Endothelial cell of umbilical vein (primary cell): ENCODE data around the gene SSMEM1. TPM values are rescaled to one million over a fixed set of nuclear protein-coding genes. Genes with fewer than 3 reads are reported as not detected.

Experiments
- BruUV-seq: library from RNA; stranded (reverse); fragments of 400-500 nt; replicated peaks from 2 replicates; lab custom pipeline; 2021; lab: Mats Ljungman, UMichigan
- CTCF ChIA-PET: fragments of 300-600, 350-600 bp; sonication (Branson Sonifier 250); formaldehyde crosslinking; loops from one replicate; lab custom pipeline; 2021; ENCODE audit warnings: antibody characterized with exemption, inconsistent platforms; lab: Charles Lee
- POLR2A ChIA-PET: fragments of 300-600, 350-600 bp; sonication (Branson Sonifier 250); formaldehyde crosslinking; loops from one replicate; lab custom pipeline; 2021; ENCODE audit warnings: antibody characterized with exemption, inconsistent platforms; lab: Charles Lee
- DNase-seq: peaks from one replicate; pipeline ENCODE4 v3.0.0-alpha.2; 2011; ENCODE audit warnings: low read depth, low spot score
- FAIRE-seq: peaks from 2 replicates; lab custom pipeline; 2011; peaks lifted over from hg19 to GRCh38; lab: Jason Lieb, UNC
- H2AFZ ChIP-seq: 2 replicates; pipeline ENCODE4 v1.6.0; 2012; ENCODE audit warnings: low read depth, low read length, control low read depth, inconsistent platforms
- H3K27ac ChIP-seq: 2 replicates; pipeline ENCODE4 v1.5.1; 2011; ENCODE audit warnings: low read depth, mild to moderate bottlenecking, control low read depth, low read length, moderate library complexity; ENCODE audit not compliant: insufficient read depth
- H3K27me3 ChIP-seq, 2 experiments: 2 replicates each; pipeline versions ENCODE4 v1.6.0 to v1.6.1; 2011; ENCODE audit warnings: low read length in 2 of 2, mixed read lengths in 1 of 2; ENCODE audit not compliant: control insufficient read depth in 2 of 2, insufficient read depth in 2 of 2
- H3K36me3 ChIP-seq, 2 experiments: 2 replicates in 1 of 2; 3 replicates in 1 of 2; pipeline ENCODE4 v1.5.1; 2011; ENCODE audit warnings: low read length in 2 of 2, mild to moderate bottlenecking in 1 of 2, moderate library complexity in 1 of 2; ENCODE audit not compliant: control insufficient read depth in 2 of 2, insufficient read depth in 2 of 2; ENCODE audit errors: extremely low read depth in 1 of 2
- H3K4me1 ChIP-seq: 3 replicates; pipeline ENCODE4 v1.5.1; 2011; ENCODE audit warnings: mild to moderate bottlenecking, low read length; ENCODE audit not compliant: control insufficient read depth, insufficient read depth; ENCODE audit errors: extremely low read depth
- H3K4me2 ChIP-seq: 2 replicates; pipeline ENCODE4 v1.6.1; 2011; ENCODE audit warnings: low read length, control low read depth, mixed read lengths; ENCODE audit not compliant: insufficient read depth
- H3K4me3 ChIP-seq, 3 experiments: fragments of 200-600 bp in 1 of 3; sonication (generic), shearing (Covaris generic) in 1 of 3; replicated peaks in 1 of 3; 2 replicates each; pipeline ENCODE4 v1.5.1; 2011 to 2016; ENCODE audit warnings: control low read depth in 3 of 3, low read length in 3 of 3, mild to moderate bottlenecking in 2 of 3, inconsistent platforms in 1 of 3, low read depth in 1 of 3, moderate library complexity in 1 of 3; ENCODE audit not compliant: insufficient read depth in 1 of 3
- H3K79me2 ChIP-seq: 2 replicates; pipeline ENCODE4 v1.6.0; 2012; ENCODE audit warnings: low read length, inconsistent platforms; ENCODE audit not compliant: control insufficient read depth, insufficient read depth
- H3K9ac ChIP-seq: replicated peaks from 2 replicates; pipeline ENCODE3; 2011; ENCODE audit warnings: low read length, control low read depth; ENCODE audit not compliant: insufficient read depth; ENCODE audit errors: extremely low read depth
- H3K9me1 ChIP-seq: replicated peaks from 3 replicates; pipeline ENCODE4 v1.6.0; 2011; ENCODE audit warnings: mild to moderate bottlenecking, low read length; ENCODE audit not compliant: control insufficient read depth, insufficient read depth; ENCODE audit errors: extremely low read depth
- H3K9me3 ChIP-seq: replicated peaks from 2 replicates; pipeline ENCODE4 v1.5.1; 2012; ENCODE audit warnings: low read length, inconsistent platforms; ENCODE audit not compliant: control insufficient read depth, insufficient read depth
- H4K20me1 ChIP-seq: replicated peaks from 2 replicates; pipeline ENCODE3; 2011; ENCODE audit warnings: mild to moderate bottlenecking, low read length; ENCODE audit not compliant: control insufficient read depth, insufficient read depth; ENCODE audit errors: extremely low read depth
- EZH2 ChIP-seq: IDR thresholded peaks from 2 replicates; pipeline ENCODE4 v1.6.1; 2012; ENCODE audit warnings: borderline replicate concordance, low read depth, mild to moderate bottlenecking, moderate library complexity, low read length, inconsistent platforms; ENCODE audit not compliant: severe bottlenecking
- FOS ChIP-seq: IDR thresholded peaks from 2 replicates; pipeline ENCODE4 v1.6.1; 2011; ENCODE audit warnings: mild to moderate bottlenecking, low read length, moderate library complexity, borderline replicate concordance; ENCODE audit not compliant: insufficient read depth
- MAX ChIP-seq: IDR thresholded peaks from 2 replicates; pipeline ENCODE4 v1.6.1; 2011; ENCODE audit not compliant: insufficient read depth, insufficient read length
- POLR2A ChIP-seq: IDR thresholded peaks from 2 replicates; pipeline ENCODE4 v1.6.1; 2012; ENCODE audit warnings: low read depth, mild to moderate bottlenecking, control low read depth, low read length
- dilution Hi-C: fragments of 300-500 bp; cut with MboI; formaldehyde crosslinking; loops from one replicate; pipeline ENCODE4 v1.15.0; 2019; ENCODE audit warnings: low sequenced_read_pairs; ENCODE audit not compliant: extremely low pct_ligation_motif_present
- intact Hi-C: fragments of 100-400 bp; cut with micrococcal nuclease; formaldehyde crosslinking; loops from one replicate; pipeline ENCODE4 v1.10.0; 2022
- polyA plus RNA-seq, 4 experiments: library from polyadenylated mRNA; depleted of rRNA in 3 of 4; stranded (reverse) in 3 of 4; unstranded in 1 of 4; fragments of >200 nt; gene quantifications; 2 replicates each; pipeline versions ENCODE4 v1.2.1 to v1.2.3, GENCODE V29; 2011 to 2012; ENCODE audit warnings: missing spikeins in 1 of 4
- total RNA-seq: library from RNA; stranded (reverse); gene quantifications from 2 replicates; pipeline ENCODE4 v1.2.3, GENCODE V29; 2021

The SSMEM1 gene
- total and polyA plus RNA-seq, 2 donors (not counting 3 experiments of a cell fraction or from before 2014, with no cell fraction given): not detected

- CTCF ChIA-PET: no interaction called here
- H3K27me3 ChIP-seq: no peaks in the 10 kb centered on the region
- H3K9me1 ChIP-seq: no peaks in the 10 kb centered on the region
- no peak overlapping the region for H3K4me3 ChIP-seq
- no peak for TF ChIP-seq FOS
- TF ChIP-seq POLR2A: no peak
- no peak for TF ChIP-seq EZH2
- peaks cover 0 to 3% of the 10 kb centered on the region in 2 experiments for H3K36me3 ChIP-seq
- no peak overlapping the region for H3K9ac ChIP-seq
- no peaks in the 10 kb centered on the region for H3K4me1 ChIP-seq
- no peak overlapping the region for H2AFZ ChIP-seq
- no TSS peak for BruUV-seq
- intact Hi-C loops (no loop called here), dilution Hi-C loops (no loop called here)
- no peak overlapping the region for H3K4me2 ChIP-seq
- POLR2A ChIA-PET: no interaction called here
- FAIRE-seq: no peak
- no peaks in the 10 kb centered on the region for H3K79me2 ChIP-seq
- no peaks in the 10 kb centered on the region for H3K9me3 ChIP-seq
- no peak overlapping the region for H3K27ac ChIP-seq
- no peaks in the 10 kb centered on the region for H4K20me1 ChIP-seq
- no peak for DNase-seq
Measured at GRCh38 chr7:130162196-130162595, 45.5 kb upstream of the SSMEM1 start.

- POLR2A ChIA-PET: no interaction called here
- intact Hi-C loops: loop anchor here (2.0 kb wide), 1 partner anchor 52 kb away; no protein-coding TSS in a partner anchor
- no TSS peak for BruUV-seq
Measured at GRCh38 chr7:130174237-130174959, 33.3 kb upstream of the SSMEM1 start.

More at GRCh38 chr7:130174237-130174959, 33.3 kb upstream of the SSMEM1 start:
- H3K4me2 ChIP-seq: no peak overlapping the region
- no peak overlapping the region for H3K27ac ChIP-seq
- FAIRE-seq: no peak
- no peaks in the 10 kb centered on the region for H3K79me2 ChIP-seq
- H3K9me3 ChIP-seq: no peaks in the 10 kb centered on the region
- dilution Hi-C loops: no loop called here
- CTCF ChIA-PET: interaction anchor here (1.0 kb wide), 1 partner anchor 102 kb away, joined by 3 read pairs; no protein-coding TSS in a partner anchor
- no peaks in the 10 kb centered on the region for H3K4me1 ChIP-seq
- no peak for DNase-seq
- no peaks in the 10 kb centered on the region for H3K27me3 ChIP-seq
- no peak for TF ChIP-seq MAX
- no peak overlapping the region for H3K9ac ChIP-seq
- H4K20me1 ChIP-seq: no peaks in the 10 kb centered on the region
- H3K36me3 ChIP-seq: peaks cover 1 to 7% of the 10 kb centered on the region in 2 experiments
- no peaks in the 10 kb centered on the region for H3K9me1 ChIP-seq
- no peak overlapping the region for H2AFZ ChIP-seq
- no peak overlapping the region for H3K4me3 ChIP-seq
